H1 (cell line): ENCODE results near the gene FAM120A. TPM values are rescaled to one million over a fixed set of nuclear protein-coding genes. Genes with fewer than 3 reads are reported as not detected.

Experiments
- CTCF ChIA-PET: fragments of 300-600 bp; sonication (Branson Sonifier 250); formaldehyde crosslinking; loops from one replicate; lab custom pipeline; 2021; ENCODE audit not compliant: partially characterized antibody; lab: Charles Lee
- POLR2A ChIA-PET: fragments of 300-600 bp; sonication (Branson Sonifier 250); formaldehyde crosslinking; loops from one replicate; lab custom pipeline; 2021; ENCODE audit warnings: inconsistent platforms; ENCODE audit not compliant: partially characterized antibody; lab: Charles Lee
- DNase-seq, 2 experiments: peaks; one replicate each; pipeline versions ENCODE4 v3.0.0 to v3.0.0-alpha.2; 2010 to 2022; ENCODE audit warnings: low spot score in 2 of 2, low read depth in 1 of 2, mixed read lengths in 1 of 2
- FAIRE-seq: peaks from 2 replicates; lab custom pipeline; 2011; peaks lifted over from hg19 to GRCh38; lab: Jason Lieb, UNC
- H2AFZ ChIP-seq: 2 replicates; pipeline ENCODE4 v1.8.1; 2012; ENCODE audit warnings: low read length, inconsistent platforms
- H2AK5ac ChIP-seq: 2 replicates; pipeline ENCODE4 v1.6.1; 2013; ENCODE audit warnings: low read depth, low read length
- H2BK120ac ChIP-seq: replicated peaks from 2 replicates; pipeline ENCODE3; 2013; ENCODE audit warnings: low read depth, low read length, inconsistent platforms
- H2BK12ac ChIP-seq: 2 replicates; pipeline ENCODE4 v1.6.1; 2013; ENCODE audit warnings: low read depth, low read length
- H2BK15ac ChIP-seq: 2 replicates; pipeline ENCODE4 v1.6.1; 2013; ENCODE audit warnings: low read length
- H2BK20ac ChIP-seq: 2 replicates; pipeline ENCODE4 v1.6.1; 2013; ENCODE audit warnings: low read length
- H2BK5ac ChIP-seq: 2 replicates; pipeline ENCODE4 v1.6.1; 2013; ENCODE audit warnings: low read depth, low read length
- H3K14ac ChIP-seq: 2 replicates; pipeline ENCODE4 v1.6.1; 2013; ENCODE audit warnings: inconsistent platforms; ENCODE audit not compliant: insufficient read length
- H3K18ac ChIP-seq: 2 replicates; pipeline ENCODE4 v1.6.1; 2013; ENCODE audit warnings: low read length; ENCODE audit errors: extremely low read depth
- H3K23ac ChIP-seq: 2 replicates; pipeline ENCODE4 v1.6.1; 2013; ENCODE audit warnings: inconsistent platforms; ENCODE audit not compliant: insufficient read length
- H3K23me2 ChIP-seq: 2 replicates; pipeline ENCODE4 v1.6.1; 2013; ENCODE audit warnings: low read depth, low read length
- H3K27ac ChIP-seq: 2 replicates; pipeline ENCODE4 v1.6.1; 2011; ENCODE audit warnings: low read depth, low read length, inconsistent platforms
- H3K27me3 ChIP-seq, 4 experiments: replicated peaks in 1 of 4; 1 replicate in 1 of 4; 2 replicates in 3 of 4; pipeline versions ENCODE4 v1.6.1 to v1.8.1; 2011 to 2013; ENCODE audit warnings: low read length in 3 of 4, mild to moderate bottlenecking in 3 of 4, inconsistent platforms in 2 of 4, mixed read lengths in 2 of 4, moderate library complexity in 1 of 4; ENCODE audit not compliant: control insufficient read depth in 3 of 4, insufficient read depth in 3 of 4; ENCODE audit errors: extremely low read depth in 1 of 4
- H3K36me3 ChIP-seq, 4 experiments: 2 replicates each; pipeline versions ENCODE4 v1.6.1 to v1.8.1; 2011 to 2013; ENCODE audit warnings: mild to moderate bottlenecking in 4 of 4, low read length in 3 of 4, moderate library complexity in 2 of 4, control low read depth in 1 of 4, inconsistent platforms in 1 of 4; ENCODE audit not compliant: insufficient read depth in 4 of 4, control insufficient read depth in 2 of 4
- H3K4ac ChIP-seq: replicated peaks from 2 replicates; pipeline ENCODE3; 2013; ENCODE audit warnings: low read length, low read depth, mixed read lengths, inconsistent platforms; ENCODE audit not compliant: insufficient read length
- H3K4me1 ChIP-seq, 4 experiments: replicated peaks in 1 of 4; 1 replicate in 1 of 4; 2 replicates in 3 of 4; pipeline versions ENCODE4 v1.6.1 to v1.8.1; 2011 to 2013; ENCODE audit warnings: low read length in 3 of 4, inconsistent platforms in 2 of 4, mixed read lengths in 1 of 4; ENCODE audit not compliant: insufficient read depth in 4 of 4, control insufficient read depth in 3 of 4
- H3K4me2 ChIP-seq, 2 experiments: 2 replicates each; pipeline versions ENCODE4 v1.6.1 to v1.8.1; 2011 to 2013; ENCODE audit warnings: low read depth in 2 of 2, low read length in 2 of 2, control low read depth in 1 of 2, inconsistent platforms in 1 of 2, mild to moderate bottlenecking in 1 of 2; ENCODE audit not compliant: insufficient read depth in 1 of 2
- H3K4me3 ChIP-seq, 4 experiments: fragments of 200-600, 300-600 bp in 1 of 4; sonication (generic), shearing (Covaris generic), sonication (Bioruptor Twin) in 1 of 4; 2 replicates each; pipeline versions ENCODE4 v1.5.1 to v1.8.1; 2011 to 2016; ENCODE audit warnings: low read length in 4 of 4, low read depth in 3 of 4, control low read depth in 2 of 4, inconsistent platforms in 2 of 4, mild to moderate bottlenecking in 2 of 4, mixed read lengths in 1 of 4, moderate library complexity in 1 of 4; ENCODE audit not compliant: insufficient read depth in 2 of 4; ENCODE audit errors: extremely low read depth in 1 of 4
- H3K56ac ChIP-seq: replicated peaks from 2 replicates; pipeline ENCODE3; 2013; ENCODE audit warnings: low read depth, mild to moderate bottlenecking, mixed read lengths, low read length, inconsistent platforms; ENCODE audit not compliant: insufficient read length
- H3K79me1 ChIP-seq: 2 replicates; pipeline ENCODE4 v1.6.1; 2013; ENCODE audit warnings: low read depth, low read length, control low read depth
- H3K79me2 ChIP-seq, 2 experiments: 2 replicates each; pipeline versions ENCODE4 v1.6.1 to v1.8.1; 2012 to 2013; ENCODE audit warnings: low read length in 2 of 2, mild to moderate bottlenecking in 2 of 2, inconsistent platforms in 1 of 2; ENCODE audit not compliant: insufficient read depth in 2 of 2, control insufficient read depth in 1 of 2
- H3K9ac ChIP-seq, 4 experiments: replicated peaks in 1 of 4; 1 replicate in 1 of 4; 2 replicates in 3 of 4; pipeline versions ENCODE4 v1.6.1 to v1.8.1; 2011 to 2013; ENCODE audit warnings: low read depth in 3 of 4, low read length in 3 of 4, control low read depth in 2 of 4, mild to moderate bottlenecking in 2 of 4, moderate library complexity in 2 of 4, inconsistent platforms in 1 of 4; ENCODE audit errors: extremely low read depth in 1 of 4
- H3K9me3 ChIP-seq, 2 experiments: 2 replicates each; pipeline versions ENCODE4 v1.6.1 to v1.8.1; 2012 to 2013; ENCODE audit warnings: mild to moderate bottlenecking in 2 of 2, moderate library complexity in 2 of 2, control low read depth in 1 of 2, inconsistent platforms in 1 of 2, low read depth in 1 of 2, low read length in 1 of 2, mixed read lengths in 1 of 2; ENCODE audit not compliant: insufficient read depth in 2 of 2
- H4K20me1 ChIP-seq, 2 experiments: replicated peaks in 1 of 2; 2 replicates each; pipeline versions ENCODE3 to v1.8.1; 2011 to 2013; ENCODE audit warnings: inconsistent platforms in 2 of 2, low read length in 2 of 2, mild to moderate bottlenecking in 1 of 2; ENCODE audit not compliant: insufficient read depth in 2 of 2, control insufficient read depth in 1 of 2
- H4K5ac ChIP-seq: 2 replicates; pipeline ENCODE4 v1.6.1; 2013; ENCODE audit warnings: low read length, low read depth, mixed read lengths, inconsistent platforms; ENCODE audit not compliant: insufficient read length
- H4K8ac ChIP-seq: 2 replicates; pipeline ENCODE4 v1.8.0; 2013; ENCODE audit warnings: mild to moderate bottlenecking, moderate library complexity, low read length, inconsistent platforms; ENCODE audit not compliant: insufficient read depth; ENCODE audit errors: extremely low read depth
- H4K91ac ChIP-seq: replicated peaks from 2 replicates; pipeline ENCODE3; 2013; ENCODE audit warnings: low read length, mixed read lengths, inconsistent platforms; ENCODE audit not compliant: insufficient read length
- JUND ChIP-seq: IDR thresholded peaks from 2 replicates; pipeline ENCODE4 v1.6.1; 2011; ENCODE audit warnings: mild to moderate bottlenecking, improper control_type of control experiment, low read length
- POU5F1 ChIP-seq: IDR thresholded peaks from 2 replicates; pipeline ENCODE4 v1.6.1; 2011; ENCODE audit warnings: low read depth, mild to moderate bottlenecking, low read length, moderate library complexity
- WGBS, 2 experiments: shearing (Covaris generic) in 1 of 2; methylation state at CpG; one replicate each; pipeline versions ENCODE4 v1.1.6 to v1.1.7; 2013 to 2015; ENCODE audit warnings: low lambda C conversion rate in 2 of 2, mixed read lengths in 2 of 2, inconsistent platforms in 1 of 2, low coverage in 1 of 2, missing lambda C conversion rate in 1 of 2; ENCODE audit not compliant: insufficient replicate concordance in 2 of 2, insufficient coverage in 1 of 2, insufficient read length in 1 of 2; ENCODE audit errors: extremely low coverage in 1 of 2, missing lambda C conversion rate in 1 of 2; 5-methylcytosine and 5-hydroxymethylcytosine counted together
- polyA plus RNA-seq, 7 experiments: library from polyadenylated mRNA; depleted of rRNA in 3 of 7; stranded (reverse) in 5 of 7; unstranded in 2 of 7; fragments of >200 nt in 5 of 7; fragments of 200-250 nt in 2 of 7; gene quantifications; 1 replicate in 5 of 7; 2 replicates in 1 of 7; 4 replicates in 1 of 7; pipeline versions ENCODE4 v1.2.1 to v1.2.3, GENCODE V29; 2011 to 2013; ENCODE audit warnings: missing spikeins in 2 of 7, mixed read lengths in 2 of 7
- total RNA-seq: library from RNA; stranded (reverse); fragmentation: NEBNext Ultra II Directional; extraction: Animal tissue kit (Norgen Biotek cat#: 25700); gene quantifications from 2 replicates; pipeline ENCODE4 v1.2.1, GENCODE V29; 2021

Gene FAM120A
- total and polyA plus RNA-seq, 2 of the 8 experiments (the other 6 are each of a cell fraction or from before 2014, with no cell fraction given) = 24.9 to 54.7 TPM

DNA sequence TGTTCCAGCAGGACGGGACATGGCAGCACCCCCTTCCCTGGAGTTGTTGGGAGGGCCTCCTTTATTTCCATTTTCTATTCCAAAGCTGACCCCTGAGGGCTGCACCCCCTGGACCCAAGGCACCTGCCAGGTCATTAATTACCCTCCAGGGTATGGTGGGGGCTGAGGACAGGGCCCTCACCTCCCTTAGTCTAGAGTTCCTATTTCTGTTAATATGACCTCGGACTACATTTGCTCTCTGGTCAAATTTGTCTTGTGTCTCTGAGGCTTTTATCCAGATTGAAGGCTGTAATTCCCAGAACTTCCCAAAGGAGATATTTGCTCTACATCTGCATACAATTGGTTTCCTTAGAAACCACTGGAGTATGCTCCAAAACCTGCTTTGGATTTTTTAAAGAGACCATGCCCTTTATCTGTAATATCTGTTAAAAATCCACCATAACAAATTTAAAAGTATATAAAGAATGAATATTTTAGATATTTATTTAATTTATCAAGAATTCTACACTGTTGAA is 141.7 kb downstream of the FAM120A start:
- peaks cover 0 to 13% of the 10 kb centered on the region in 2 experiments; a peak in 2 of 4 replicates for H3K79me2 ChIP-seq
- H3K4me1 ChIP-seq = peaks cover 0 to 8% (median 4%) of the 10 kb centered on the region in 4 experiments; a peak in 6 of 7 replicates
- no peak overlapping the region for H3K4ac ChIP-seq
- H2AK5ac ChIP-seq = no peak overlapping the region
- no peak overlapping the region for H4K8ac ChIP-seq
- peaks cover 5 to 8% of the 10 kb centered on the region in 2 experiments for H4K20me1 ChIP-seq
- H2BK120ac ChIP-seq = no peak overlapping the region
- H2AFZ ChIP-seq = no peak overlapping the region
- no peak overlapping the region for H3K18ac ChIP-seq
- FAIRE-seq (no peak), DNase-seq (no peak)
- no peak overlapping the region for H3K56ac ChIP-seq
- H3K27me3 ChIP-seq = no peaks in the 10 kb centered on the region
- no peak overlapping the region for H2BK12ac ChIP-seq
- 76% methylated on average over 2 of the region's 2 CpGs; no CpG with 5 or more reads in 1 of the 2 experiments for WGBS, 2 experiments
- H2BK20ac ChIP-seq = no peak overlapping the region
- ChIA-PET POLR2A (interaction anchor here (1.4 kb wide), 1 partner anchor 15 kb away, joined by 4 read pairs; no protein-coding TSS in a partner anchor), CTCF (interaction anchor here (0.7 to 2.5 kb wide), 15 partner anchors 9 to 440 kb away, joined by 3 to 10 read pairs (median 4); no protein-coding TSS in a partner anchor)
- H3K4me2 ChIP-seq = no peak overlapping the region
- H2BK5ac ChIP-seq = no peak overlapping the region
- no peak overlapping the region for H4K5ac ChIP-seq
- no peak overlapping the region for H3K4me3 ChIP-seq
- H3K27ac ChIP-seq = no peak overlapping the region
- H3K14ac ChIP-seq = no peak overlapping the region
- H3K36me3 ChIP-seq = no peaks in the 10 kb centered on the region
- no peak overlapping the region for H3K9ac ChIP-seq
- H3K79me1 ChIP-seq = peaks cover 5% of the 10 kb centered on the region; the same call in 1 of the 2 replicates
- H3K23ac ChIP-seq = no peak overlapping the region
- no peak overlapping the region for H4K91ac ChIP-seq
- H2BK15ac ChIP-seq = no peak overlapping the region
- H3K23me2 ChIP-seq = no peaks in the 10 kb centered on the region
- H3K9me3 ChIP-seq = no peaks in the 10 kb centered on the region
- TF ChIP-seq JUND = no peak
- TF ChIP-seq POU5F1 = no peak
